Bronchial epithelial cell (primary cell): Measurements from ENCODE around the gene CYP2C8. TPM values are rescaled to one million over a fixed set of nuclear protein-coding genes. Genes with fewer than 3 reads are reported as not detected.
A peak's percentile ranks its signal among the peaks of the same experiment; 100 is the strongest.

ENCODE experiments used
- DNase-seq: peaks from one replicate; pipeline ENCODE4 v3.0.0-alpha.2; 2010; ENCODE audit warnings: low read depth
- FAIRE-seq: peaks from 2 replicates; lab custom pipeline; 2011; peaks lifted over from hg19 to GRCh38; lab: Jason Lieb, UNC
- H3K27me3 ChIP-seq: 2 replicates; pipeline ENCODE4 v1.5.1; 2011; ENCODE audit warnings: low read length; ENCODE audit not compliant: control insufficient read depth, insufficient read depth
- H3K36me3 ChIP-seq: 2 replicates; pipeline ENCODE4 v1.5.1; 2011; ENCODE audit warnings: low read length; ENCODE audit not compliant: control insufficient read depth, insufficient read depth
- H3K4me3 ChIP-seq: 2 replicates; pipeline ENCODE4 v1.5.1; 2011; ENCODE audit warnings: mild to moderate bottlenecking, low read depth, low read length, control low read depth
- total RNA-seq: library from RNA; depleted of rRNA; stranded (reverse); fragments of >200 nt; gene quantifications from 2 replicates; pipeline ENCODE4 v1.2.1, GENCODE V29; 2014
- TF ChIP-seq, protein P1 (sequence below): IDR thresholded peaks from 2 replicates; pipeline ENCODE4 v1.5.1; 2011; ENCODE audit warnings: mild to moderate bottlenecking, moderate library complexity, low read length, control low read depth, inconsistent platforms; ENCODE audit not compliant: insufficient read depth, severe bottlenecking

The CYP2C8 gene
- total RNA-seq, 1 donor from 2014 or later = not detected

DNA sequence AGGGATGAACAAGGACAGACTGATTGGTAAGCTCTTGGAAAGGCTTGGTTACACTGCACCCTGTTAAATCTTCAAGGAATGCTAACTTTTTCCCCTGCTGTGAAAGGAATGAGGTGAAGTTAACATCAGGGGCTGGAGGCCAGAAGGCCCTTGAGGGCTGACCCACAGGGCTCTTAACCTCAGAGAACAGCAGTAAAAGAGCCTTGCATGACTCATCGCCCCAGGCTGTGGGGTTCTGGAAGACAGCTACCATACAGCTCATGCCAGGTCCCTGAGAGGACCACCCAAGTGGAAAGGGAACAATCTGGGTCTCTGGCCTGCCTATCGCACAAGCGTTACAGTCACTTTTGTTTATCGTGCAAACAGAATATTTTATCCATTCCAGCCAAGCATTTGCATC is 76.5 kb downstream of the CYP2C8 start:
- no peak overlapping the region for H3K4me3 ChIP-seq
- no peaks in the 10 kb centered on the region for H3K27me3 ChIP-seq
- no peaks in the 10 kb centered on the region for H3K36me3 ChIP-seq
- FAIRE-seq (no peak), DNase-seq (no peak)
- TF ChIP-seq, protein P1, sequence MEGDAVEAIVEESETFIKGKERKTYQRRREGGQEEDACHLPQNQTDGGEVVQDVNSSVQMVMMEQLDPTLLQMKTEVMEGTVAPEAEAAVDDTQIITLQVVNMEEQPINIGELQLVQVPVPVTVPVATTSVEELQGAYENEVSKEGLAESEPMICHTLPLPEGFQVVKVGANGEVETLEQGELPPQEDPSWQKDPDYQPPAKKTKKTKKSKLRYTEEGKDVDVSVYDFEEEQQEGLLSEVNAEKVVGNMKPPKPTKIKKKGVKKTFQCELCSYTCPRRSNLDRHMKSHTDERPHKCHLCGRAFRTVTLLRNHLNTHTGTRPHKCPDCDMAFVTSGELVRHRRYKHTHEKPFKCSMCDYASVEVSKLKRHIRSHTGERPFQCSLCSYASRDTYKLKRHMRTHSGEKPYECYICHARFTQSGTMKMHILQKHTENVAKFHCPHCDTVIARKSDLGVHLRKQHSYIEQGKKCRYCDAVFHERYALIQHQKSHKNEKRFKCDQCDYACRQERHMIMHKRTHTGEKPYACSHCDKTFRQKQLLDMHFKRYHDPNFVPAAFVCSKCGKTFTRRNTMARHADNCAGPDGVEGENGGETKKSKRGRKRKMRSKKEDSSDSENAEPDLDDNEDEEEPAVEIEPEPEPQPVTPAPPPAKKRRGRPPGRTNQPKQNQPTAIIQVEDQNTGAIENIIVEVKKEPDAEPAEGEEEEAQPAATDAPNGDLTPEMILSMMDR = no peak

DNA sequence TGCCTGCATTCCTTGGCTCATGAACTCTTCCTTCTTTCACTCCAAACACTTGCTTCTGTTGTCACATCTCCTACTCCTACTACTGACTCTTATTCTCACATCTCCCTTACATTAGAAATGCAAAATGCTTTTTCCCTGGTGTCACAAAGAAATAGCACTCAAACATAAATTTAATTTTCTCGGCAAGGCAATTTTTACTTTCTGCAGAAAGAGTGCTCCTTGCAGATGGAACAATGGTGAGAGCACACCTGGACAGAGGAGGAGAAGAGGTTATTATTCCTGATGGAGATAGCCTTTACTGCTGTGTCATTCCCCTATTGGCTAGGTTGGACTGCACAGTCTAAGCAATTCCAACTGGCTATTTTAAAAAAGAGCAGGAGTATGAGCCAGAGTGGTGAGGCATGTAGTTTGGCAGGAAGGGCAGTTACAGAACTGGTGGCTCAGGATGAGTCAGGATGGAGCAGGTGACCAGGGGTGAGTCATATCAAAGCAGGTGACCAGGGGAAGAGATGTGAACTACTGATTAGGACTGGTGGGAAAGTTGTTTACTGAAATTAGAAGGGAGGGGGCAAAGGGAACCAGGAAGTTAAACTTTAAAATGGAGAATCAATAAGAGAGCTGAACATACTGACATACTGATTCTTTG is 77.9 kb downstream of the CYP2C8 start:
- H3K4me3 ChIP-seq = no peak overlapping the region
- no peaks in the 10 kb centered on the region for H3K27me3 ChIP-seq
- FAIRE-seq = no peak
- no peaks in the 10 kb centered on the region for H3K36me3 ChIP-seq
- peak; percentile 27 for DNase-seq
- TF ChIP-seq, protein P1 = no peak

DNA sequence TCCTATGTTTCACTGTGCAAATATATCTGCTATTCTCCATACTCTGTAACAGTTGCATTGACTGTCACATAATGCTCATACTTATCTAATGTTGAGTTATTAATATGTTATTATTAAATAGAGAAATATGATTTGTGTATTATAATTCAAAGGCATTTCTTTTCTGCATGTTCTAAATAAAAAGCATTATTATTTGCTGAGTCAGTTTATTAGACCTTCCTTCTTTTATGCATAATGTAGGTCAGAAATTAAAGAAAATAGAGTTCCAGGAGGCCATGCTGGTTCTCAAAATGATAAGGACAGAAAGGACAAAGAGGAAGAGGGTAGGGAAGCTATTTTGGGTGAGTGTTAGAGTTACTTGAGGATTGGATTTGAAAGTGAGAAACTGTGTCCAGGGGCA is 80.1 kb downstream of the CYP2C8 start:
- Histone ChIP-seq H3K4me3 (no peak overlapping the region), H3K36me3 (no peaks in the 10 kb centered on the region), H3K27me3 (no peaks in the 10 kb centered on the region)
- FAIRE-seq = no peak
- DNase-seq = no peak
- TF ChIP-seq, protein P1 = no peak

Other genes with a start within 250 kb of the CYP2C8 start
- 1.5 TPM in 1 of 2 replicates, not detected in the other for gene CYP2C9, start 130.8 kb downstream of the CYP2C8 start, total RNA-seq
- not detected in 2 replicates for gene ACSM6, start 124.7 kb upstream of the CYP2C8 start, total RNA-seq
- 19.2 and 20.2 TPM in 2 replicates for gene PDLIM1, start 221.5 kb upstream of the CYP2C8 start, total RNA-seq